Measurements from ENCODE around the gene SLC25A38. TPM values are rescaled to one million over a fixed set of nuclear protein-coding genes. Genes with fewer than 3 reads are reported as not detected.
"Not testable (repeated sequence)": the region's sequence is repeated elsewhere in the genome, so short reads cannot be mapped to it uniquely, and the experiment has no call there.

The SLC25A38 gene
- total and polyA plus RNA-seq, 4 donors = 24.8 to 31.0 (median 27.4) TPM

GRCh38 chr3:39414421-39414907, 31.3 kb downstream of the SLC25A38 start:
- 58 to 80% methylated on average over 2 of the region's 2 CpGs for WGBS, 2 donors
- DNase-seq (no peak), ATAC-seq (ENCODE audit: insufficient read depth, low FRiP score) (peak; percentile 1)
- TF ChIP-seq CTCF (IDR thresholded peaks at IDR 0.05; ENCODE audit: control extremely low read depth, extremely low read depth) = no peak
- Histone ChIP-seq H3K4me1 (ENCODE audit: control insufficient read depth in 5 of 5, insufficient read depth in 5 of 5, low read length in 5 of 5) (peaks cover 0 to 9% (median 0%) of the 10 kb centered on the region in 5 donors), H3K36me3 (ENCODE audit: control insufficient read depth in 4 of 4, insufficient read depth in 4 of 4, low read length in 4 of 4) (peaks cover 22 to 34% (median 29%) of the 10 kb centered on the region in 4 donors), H3K27me3 (ENCODE audit: control insufficient read depth in 3 of 3, insufficient read depth in 3 of 3, low read length in 2 of 3) (no peaks in the 10 kb centered on the region), H3K9me3 (ENCODE audit: control insufficient read depth in 4 of 4, insufficient read depth in 3 of 4, low read length in 3 of 4) (no peaks in the 10 kb centered on the region), H3K4me3 (no peak overlapping the region), H3K27ac (ENCODE audit: low read depth in 1 of 2, low read length in 1 of 2) (peak overlapping the region in 1 of 2 donors; percentile 60), H3K9ac (ENCODE audit: insufficient read depth in 1 of 2, low read length in 2 of 2) (no peak overlapping the region)

GRCh38 chr3:39415302-39415701, 32.1 kb downstream of the SLC25A38 start:
- WGBS, 2 donors = 90 to 97% methylated on average over 3 of the region's 3 CpGs
- not testable (repeated sequence) for H3K27ac ChIP-seq (ENCODE audit: low read depth in 1 of 2, low read length in 1 of 2); ATAC-seq (ENCODE audit: insufficient read depth, low FRiP score); H3K27me3 ChIP-seq (ENCODE audit: control insufficient read depth in 3 of 3, insufficient read depth in 3 of 3, low read length in 2 of 3); H3K4me3 ChIP-seq; H3K9me3 ChIP-seq (ENCODE audit: control insufficient read depth in 4 of 4, insufficient read depth in 3 of 4, low read length in 3 of 4); H3K9ac ChIP-seq (ENCODE audit: insufficient read depth in 1 of 2, low read length in 2 of 2); H3K4me1 ChIP-seq (ENCODE audit: control insufficient read depth in 5 of 5, insufficient read depth in 5 of 5, low read length in 5 of 5); DNase-seq
- H3K36me3 ChIP-seq (ENCODE audit: control insufficient read depth in 4 of 4, insufficient read depth in 4 of 4, low read length in 4 of 4) = peaks cover 21 to 27% (median 24%) of the 10 kb centered on the region in 4 donors

- Histone ChIP-seq H3K9me3 (ENCODE audit: control insufficient read depth in 4 of 4, insufficient read depth in 3 of 4, low read length in 3 of 4) (no peaks in the 10 kb centered on the region), H3K27me3 (ENCODE audit: control insufficient read depth in 3 of 3, insufficient read depth in 3 of 3, low read length in 2 of 3) (no peaks in the 10 kb centered on the region), H3K4me1 (ENCODE audit: control insufficient read depth in 5 of 5, insufficient read depth in 5 of 5, low read length in 5 of 5) (peaks cover 0 to 6% (median 0%) of the 10 kb centered on the region in 5 donors), H3K9ac (ENCODE audit: insufficient read depth in 1 of 2, low read length in 2 of 2) (no peak overlapping the region), H3K4me3 (no peak overlapping the region), H3K36me3 (ENCODE audit: control insufficient read depth in 4 of 4, insufficient read depth in 4 of 4, low read length in 4 of 4) (peaks cover 16 to 24% (median 22%) of the 10 kb centered on the region in 4 donors), H3K27ac (ENCODE audit: low read depth in 1 of 2, low read length in 1 of 2) (no peak overlapping the region)
- DNase-seq (no peak), ATAC-seq (ENCODE audit: insufficient read depth, low FRiP score) (no peak)
- WGBS, 2 donors = 92 to 96% methylated on average over 1 of the region's 1 CpG
- no peak for TF ChIP-seq CTCF (IDR thresholded peaks at IDR 0.05; ENCODE audit: control extremely low read depth, extremely low read depth)
Observed at GRCh38 chr3:39415983-39416382, 32.8 kb downstream of the SLC25A38 start.

GRCh38 chr3:39416998-39417397, 33.8 kb downstream of the SLC25A38 start:
- 48 to 66% methylated on average over 3 of the region's 3 CpGs for WGBS, 2 donors
- ATAC-seq (ENCODE audit: insufficient read depth, low FRiP score) = not testable (repeated sequence)

GRCh38 chr3:39418556-39419225, 35.5 kb downstream of the SLC25A38 start:
- not testable (repeated sequence) for H3K27me3 ChIP-seq (ENCODE audit: control insufficient read depth in 3 of 3, insufficient read depth in 3 of 3, low read length in 2 of 3); ATAC-seq (ENCODE audit: insufficient read depth, low FRiP score); DNase-seq; H3K4me1 ChIP-seq (ENCODE audit: control insufficient read depth in 5 of 5, insufficient read depth in 5 of 5, low read length in 5 of 5); H3K36me3 ChIP-seq (ENCODE audit: control insufficient read depth in 4 of 4, insufficient read depth in 4 of 4, low read length in 4 of 4); H3K4me3 ChIP-seq; H3K27ac ChIP-seq (ENCODE audit: low read depth in 1 of 2, low read length in 1 of 2); H3K9me3 ChIP-seq (ENCODE audit: control insufficient read depth in 4 of 4, insufficient read depth in 3 of 4, low read length in 3 of 4); H3K9ac ChIP-seq (ENCODE audit: insufficient read depth in 1 of 2, low read length in 2 of 2)
- WGBS, 2 donors = 41 to 50% methylated on average over 11 to 13 of the region's 14 CpGs

More at GRCh38 chr3:39416998-39417397, 33.8 kb downstream of the SLC25A38 start:
- not testable (repeated sequence) for H3K9ac ChIP-seq (ENCODE audit: insufficient read depth in 1 of 2, low read length in 2 of 2); H3K4me3 ChIP-seq; DNase-seq; H3K4me1 ChIP-seq (ENCODE audit: control insufficient read depth in 5 of 5, insufficient read depth in 5 of 5, low read length in 5 of 5); H3K27me3 ChIP-seq (ENCODE audit: control insufficient read depth in 3 of 3, insufficient read depth in 3 of 3, low read length in 2 of 3); H3K9me3 ChIP-seq (ENCODE audit: control insufficient read depth in 4 of 4, insufficient read depth in 3 of 4, low read length in 3 of 4); H3K27ac ChIP-seq (ENCODE audit: low read depth in 1 of 2, low read length in 1 of 2)
- H3K36me3 ChIP-seq (ENCODE audit: control insufficient read depth in 4 of 4, insufficient read depth in 4 of 4, low read length in 4 of 4) = peaks cover 8 to 16% (median 11%) of the 10 kb centered on the region in 4 donors

Data from lung (tissue), 12 donors.